ENCODE results near the gene HOXD9. TPM values are rescaled to one million over a fixed set of nuclear protein-coding genes. Genes with fewer than 3 reads are reported as not detected.

The HOXD9 gene
- total RNA-seq, 2 donors from 2014 or later: 1.4 TPM; not detected in 1

DNA sequence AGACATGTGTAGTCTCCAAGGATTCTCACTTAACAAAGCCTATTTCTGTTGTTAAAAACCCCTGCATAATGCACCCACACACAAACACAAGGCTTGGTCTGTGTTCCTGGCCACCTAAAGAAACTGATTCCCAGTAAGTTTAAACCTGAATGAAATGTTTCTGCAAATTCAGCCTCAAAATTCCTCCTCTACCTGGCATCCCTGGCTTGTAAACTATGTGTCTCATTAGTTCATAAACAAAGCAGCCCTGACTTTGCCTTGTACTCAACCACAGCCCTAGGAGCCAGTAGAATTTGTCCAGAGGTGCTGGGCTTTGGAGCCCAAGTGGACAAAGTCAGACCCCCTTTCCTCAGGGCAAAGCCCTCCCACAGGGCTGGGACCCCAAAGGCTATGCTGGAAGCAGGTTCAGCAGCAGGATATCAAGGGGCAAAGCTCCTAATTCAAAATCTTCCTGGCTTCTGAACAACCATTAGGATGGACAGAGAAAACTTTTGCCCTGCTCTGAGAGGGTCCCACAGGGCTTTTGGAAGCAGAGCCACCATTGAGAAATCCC lies 32.6 kb upstream of the HOXD9 start:
- no peaks in the 10 kb centered on the region for H3K9me3 ChIP-seq
- peaks cover 65% of the 10 kb centered on the region for H3K27me3 ChIP-seq (replicated peaks; ENCODE audit: insufficient read depth)
- H3K27ac ChIP-seq: no peak overlapping the region
- no peak for ATAC-seq (ENCODE audit: insufficient number of reproducible peaks, low FRiP score, low read depth)
- no peak for DNase-seq (ENCODE audit: low spot score)
- peaks cover 7 to 20% of the 10 kb centered on the region in 2 donors for H3K4me1 ChIP-seq (ENCODE audit: control insufficient read depth in 1 of 2, low read depth in 2 of 2)
- no peak overlapping the region for H3K4me3 ChIP-seq
- no peaks in the 10 kb centered on the region for H3K36me3 ChIP-seq
- TF ChIP-seq, protein P1, sequence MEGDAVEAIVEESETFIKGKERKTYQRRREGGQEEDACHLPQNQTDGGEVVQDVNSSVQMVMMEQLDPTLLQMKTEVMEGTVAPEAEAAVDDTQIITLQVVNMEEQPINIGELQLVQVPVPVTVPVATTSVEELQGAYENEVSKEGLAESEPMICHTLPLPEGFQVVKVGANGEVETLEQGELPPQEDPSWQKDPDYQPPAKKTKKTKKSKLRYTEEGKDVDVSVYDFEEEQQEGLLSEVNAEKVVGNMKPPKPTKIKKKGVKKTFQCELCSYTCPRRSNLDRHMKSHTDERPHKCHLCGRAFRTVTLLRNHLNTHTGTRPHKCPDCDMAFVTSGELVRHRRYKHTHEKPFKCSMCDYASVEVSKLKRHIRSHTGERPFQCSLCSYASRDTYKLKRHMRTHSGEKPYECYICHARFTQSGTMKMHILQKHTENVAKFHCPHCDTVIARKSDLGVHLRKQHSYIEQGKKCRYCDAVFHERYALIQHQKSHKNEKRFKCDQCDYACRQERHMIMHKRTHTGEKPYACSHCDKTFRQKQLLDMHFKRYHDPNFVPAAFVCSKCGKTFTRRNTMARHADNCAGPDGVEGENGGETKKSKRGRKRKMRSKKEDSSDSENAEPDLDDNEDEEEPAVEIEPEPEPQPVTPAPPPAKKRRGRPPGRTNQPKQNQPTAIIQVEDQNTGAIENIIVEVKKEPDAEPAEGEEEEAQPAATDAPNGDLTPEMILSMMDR (IDR thresholded peaks at IDR 0.05): no peak

GRCh38 chr2:176090862-176091261 lies 31.7 kb upstream of the HOXD9 start:
- Histone ChIP-seq H3K27me3 (replicated peaks; ENCODE audit: insufficient read depth) (peaks cover 69% of the 10 kb centered on the region), H3K27ac (no peak overlapping the region), H3K9me3 (no peaks in the 10 kb centered on the region), H3K4me3 (no peak overlapping the region), H3K4me1 (ENCODE audit: control insufficient read depth in 1 of 2, low read depth in 2 of 2) (peaks cover 6 to 20% of the 10 kb centered on the region in 2 donors), H3K36me3 (no peaks in the 10 kb centered on the region)
- ATAC-seq (ENCODE audit: insufficient number of reproducible peaks, low FRiP score, low read depth) (no peak), DNase-seq (ENCODE audit: low spot score) (no peak)
- TF ChIP-seq, protein P1 (IDR thresholded peaks at IDR 0.05): no peak

- H3K4me3 ChIP-seq: no peak overlapping the region
- DNase-seq (ENCODE audit: low spot score): no peak
Observed at GRCh38 chr2:176091329-176092258, 30.9 kb upstream of the HOXD9 start.

GRCh38 chr2:176092270-176093144 lies 30.0 kb upstream of the HOXD9 start, which contains the start of gene HOXD13:
Gene HOXD13, plus strand, starts transcription at chr2:176092721. Its CDS starts 170 bp downstream, at chr2:176092891.
- TF ChIP-seq, protein P1 (IDR thresholded peaks at IDR 0.05): no peak
- Histone ChIP-seq H3K36me3 (no peaks in the 10 kb centered on the region), H3K4me1 (ENCODE audit: control insufficient read depth in 1 of 2, low read depth in 2 of 2) (peaks cover 8 to 32% of the 10 kb centered on the region in 2 donors), H3K27ac (no peak within 1 kb of the TSS), H3K9me3 (no peaks in the 10 kb centered on the region), H3K4me3 (peak within 1 kb of the TSS; percentile 52), H3K27me3 (replicated peaks; ENCODE audit: insufficient read depth) (peaks cover 63% of the 10 kb centered on the region)
- ATAC-seq (ENCODE audit: insufficient number of reproducible peaks, low FRiP score, low read depth): no peak
- DNase-seq (ENCODE audit: low spot score): no peak

More at GRCh38 chr2:176091329-176092258, 30.9 kb upstream of the HOXD9 start:
- H3K36me3 ChIP-seq: no peaks in the 10 kb centered on the region
- H3K27me3 ChIP-seq (replicated peaks; ENCODE audit: insufficient read depth): peaks cover 68% of the 10 kb centered on the region
- no peaks in the 10 kb centered on the region for H3K9me3 ChIP-seq
- TF ChIP-seq, protein P1 (IDR thresholded peaks at IDR 0.05): no peak
- H3K4me1 ChIP-seq (ENCODE audit: control insufficient read depth in 1 of 2, low read depth in 2 of 2): peaks cover 7 to 23% of the 10 kb centered on the region in 2 donors
- H3K27ac ChIP-seq: no peak overlapping the region
- ATAC-seq (ENCODE audit: insufficient number of reproducible peaks, low FRiP score, low read depth): no peak
